Tibial nerve (tissue), 4 donors: ENCODE results near the gene ORM1. TPM values are rescaled to one million over a fixed set of nuclear protein-coding genes. Genes with fewer than 3 reads are reported as not detected.
"Not testable (repeated sequence)": the region's sequence is repeated elsewhere in the genome, so short reads cannot be mapped to it uniquely, and the experiment has no call there.

Source experiments
- DNase-seq, 2 donors: peaks; one replicate each; pipeline ENCODE4 v3.0.0-alpha.2; 2019; ENCODE audit warnings: low spot score in 2 of 2
- H3K27ac ChIP-seq, 4 donors: fragments of 200-600 bp; sonication (generic) in 3 of 4; one replicate each; pipeline ENCODE4 v1.5.1; 2017 to 2019; ENCODE audit warnings: mild to moderate bottlenecking in 1 of 4
- H3K27me3 ChIP-seq, 2 donors: fragments of 200-600 bp; sonication (generic) in 1 of 2; one replicate each; pipeline versions ENCODE4 v1.5.1 to v1.6.0; 2017 to 2019
- H3K36me3 ChIP-seq, 3 donors: fragments of 200-600 bp; sonication (generic); one replicate each; pipeline ENCODE4 v1.5.1; 2018 to 2019
- H3K4me1 ChIP-seq, 4 donors: fragments of 200-600 bp; sonication (generic) in 3 of 4; one replicate each; pipeline ENCODE4 v1.5.1; 2017 to 2019
- H3K4me3 ChIP-seq, 4 donors: fragments of 200-600 bp; sonication (generic) in 3 of 4; one replicate each; pipeline ENCODE4 v1.5.1; 2017 to 2019; ENCODE audit warnings: mild to moderate bottlenecking in 1 of 4, moderate library complexity in 1 of 4
- H3K9me3 ChIP-seq, 4 donors: fragments of 200-600 bp; sonication (generic) in 3 of 4; one replicate each; pipeline ENCODE4 v1.5.1; 2017 to 2019
- CTCF ChIP-seq, 5 experiments: fragments of 200-600 bp in 3 of 5; fragments of 450-650 bp in 2 of 5; sonication (generic) in 3 of 5; IDR thresholded peaks; one replicate each; pipeline ENCODE4 v1.5.1; 2016 to 2019; ENCODE audit warnings: antibody characterized with exemption in 5 of 5, mild to moderate bottlenecking in 3 of 5, moderate library complexity in 2 of 5
- EP300 ChIP-seq, 2 donors: sonication (generic); formaldehyde crosslinking; IDR thresholded peaks; one replicate each; pipeline ENCODE4 v1.6.1; 2017; ENCODE audit warnings: antibody characterized with exemption in 2 of 2, mild to moderate bottlenecking in 1 of 2
- POLR2A ChIP-seq, 2 donors: fragments of 450-650 bp; IDR thresholded peaks; one replicate each; pipeline ENCODE4 v1.6.1; 2017; ENCODE audit warnings: antibody characterized with exemption in 2 of 2, mild to moderate bottlenecking in 2 of 2, moderate library complexity in 2 of 2
- WGBS, 2 donors: methylation state at CpG; one replicate each; pipeline ENCODE4 v1.1.5; 2018; 5-methylcytosine and 5-hydroxymethylcytosine counted together
- total RNA-seq, 4 donors: library from RNA; depleted of rRNA; stranded (reverse); fragments of >200 nt; gene quantifications; one replicate each; pipeline ENCODE4 v1.1.0, GENCODE V29; 2016

ORM1 gene
- total RNA-seq, result not detected

GRCh38 chr9:114322831-114323531, at the start of gene ORM1:
Gene ORM1 (plus strand): TSS chr9:114323098. CDS start chr9:114323134, 36 bp downstream.
- H3K27me3 ChIP-seq, H3K4me1 ChIP-seq, H3K36me3 ChIP-seq, H3K4me3 ChIP-seq, H3K27ac ChIP-seq, DNase-seq, H3K9me3 ChIP-seq: not testable (repeated sequence)
- 75% methylated on average over 6 of the region's 15 CpGs; no CpG with 5 or more reads in 1 of the 2 donors for WGBS, 2 donors

GRCh38 chr9:114273461-114273881, 49.4 kb upstream of the ORM1 start:
- Histone ChIP-seq H3K4me3 (no peak overlapping the region), H3K27me3 (no peaks in the 10 kb centered on the region), H3K4me1 (no peaks in the 10 kb centered on the region), H3K36me3 (peaks cover 0 to 53% (median 0%) of the 10 kb centered on the region in 3 donors), H3K27ac (no peak overlapping the region), H3K9me3 (no peaks in the 10 kb centered on the region)
- peak in 1 of 2 donors; percentile 10 for DNase-seq
- TF ChIP-seq EP300 (IDR thresholded peaks at IDR 0.05) (no peak), CTCF (IDR thresholded peaks at IDR 0.05) (no peak), POLR2A (IDR thresholded peaks at IDR 0.05) (no peak)
- 90 to 92% methylated on average over 7 of the region's 7 CpGs for WGBS, 2 donors

GRCh38 chr9:114274217-114274616, 48.7 kb upstream of the ORM1 start:
- WGBS, 2 donors, result 84 to 86% methylated on average over 5 of the region's 5 CpGs
- no peak for TF ChIP-seq EP300 (IDR thresholded peaks at IDR 0.05)
- TF ChIP-seq CTCF (IDR thresholded peaks at IDR 0.05), result no peak
- Histone ChIP-seq H3K4me1 (no peaks in the 10 kb centered on the region), H3K9me3 (no peaks in the 10 kb centered on the region), H3K36me3 (peaks cover 0 to 56% (median 0%) of the 10 kb centered on the region in 3 donors), H3K4me3 (no peak overlapping the region), H3K27ac (no peak overlapping the region), H3K27me3 (no peaks in the 10 kb centered on the region)
- DNase-seq, result no peak

- peak in 1 of 2 donors; percentile 11 for DNase-seq
- Histone ChIP-seq H3K9me3 (no peaks in the 10 kb centered on the region), H3K36me3 (peaks cover 0 to 47% (median 0%) of the 10 kb centered on the region in 3 donors), H3K27ac (no peak overlapping the region), H3K27me3 (no peaks in the 10 kb centered on the region), H3K4me1 (no peaks in the 10 kb centered on the region), H3K4me3 (no peak overlapping the region)
- 86 to 90% methylated on average over 13 to 15 of the region's 15 CpGs for WGBS, 2 donors
- TF ChIP-seq CTCF (IDR thresholded peaks at IDR 0.05) (no peak), EP300 (IDR thresholded peaks at IDR 0.05) (no peak), POLR2A (IDR thresholded peaks at IDR 0.05) (no peak)
Observed at GRCh38 chr9:114275246-114276004, 47.5 kb upstream of the ORM1 start.

GRCh38 chr9:114276908-114277821, 45.7 kb upstream of the ORM1 start:
- H3K4me1 ChIP-seq, result peaks cover 0 to 12% (median 0%) of the 10 kb centered on the region in 4 donors
- no peaks in the 10 kb centered on the region for H3K27me3 ChIP-seq
- WGBS, 2 donors, result 79 to 81% methylated on average over 18 of the region's 18 CpGs
- H3K27ac ChIP-seq, result no peak overlapping the region
- peaks cover 0 to 43% (median 0%) of the 10 kb centered on the region in 3 donors for H3K36me3 ChIP-seq
- no peak overlapping the region for H3K4me3 ChIP-seq
- no peaks in the 10 kb centered on the region for H3K9me3 ChIP-seq
- TF ChIP-seq POLR2A (IDR thresholded peaks at IDR 0.05), result no peak
- TF ChIP-seq EP300 (IDR thresholded peaks at IDR 0.05), result no peak
- no peak for TF ChIP-seq CTCF (IDR thresholded peaks at IDR 0.05)
- DNase-seq, result peak in 1 of 2 donors; percentile 8
